Stimulated activated CD4-positive, alpha-beta T cell treated with anti-CD3 and anti-CD28 coated beads, TNF-alpha, amount 100 ng/mL, for 4 hours (primary cell): Measurements from ENCODE around the gene MANBA.
A peak's percentile ranks its signal among the peaks of the same experiment; 100 is the strongest.

ENCODE experiments used
- DNase-seq, 3 experiments: peaks; one replicate each; pipeline ENCODE4 v3.0.0-alpha.2; 2020; ENCODE audit warnings: low read depth in 3 of 3

Gene MANBA

DNA sequence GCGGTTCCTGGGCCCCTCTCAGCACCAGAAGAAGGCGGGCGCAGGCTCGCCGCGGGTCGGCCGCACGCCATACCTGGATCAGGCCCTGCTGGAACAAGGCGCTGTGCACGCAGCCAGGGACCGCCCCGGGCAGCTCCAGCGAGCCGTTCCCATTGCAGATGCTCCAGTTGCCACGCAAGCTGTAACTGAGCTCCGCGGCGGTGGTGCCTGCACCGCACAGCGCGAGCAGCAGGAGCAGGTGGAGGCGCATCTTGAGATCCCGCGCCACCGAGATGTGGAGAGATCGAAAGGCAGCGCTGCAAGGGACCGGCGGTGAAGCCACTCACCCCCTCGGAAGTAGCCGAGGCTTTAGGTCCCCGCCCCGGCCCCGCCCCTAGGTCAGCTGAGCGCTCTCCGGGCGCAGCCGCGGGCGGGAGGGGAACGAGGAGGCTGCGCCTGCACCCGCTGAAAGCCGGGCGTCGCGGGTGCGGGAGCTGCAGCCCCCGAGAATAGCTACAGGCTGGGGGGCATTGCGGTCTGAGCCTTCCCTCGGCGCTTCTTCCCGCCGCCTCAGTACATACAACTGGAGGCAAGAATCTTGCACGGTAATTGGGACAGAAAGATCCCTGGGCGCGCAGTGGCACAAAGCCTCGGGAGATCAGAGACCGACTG, at the start of gene MANBA:
Gene MANBA (minus strand): TSS at position 324 of the 651 bp plus-strand sequence. CDS start 74 bp downstream, at position 250.
- DNase-seq = peak; percentile 60 to 68 (median 65)

DNA sequence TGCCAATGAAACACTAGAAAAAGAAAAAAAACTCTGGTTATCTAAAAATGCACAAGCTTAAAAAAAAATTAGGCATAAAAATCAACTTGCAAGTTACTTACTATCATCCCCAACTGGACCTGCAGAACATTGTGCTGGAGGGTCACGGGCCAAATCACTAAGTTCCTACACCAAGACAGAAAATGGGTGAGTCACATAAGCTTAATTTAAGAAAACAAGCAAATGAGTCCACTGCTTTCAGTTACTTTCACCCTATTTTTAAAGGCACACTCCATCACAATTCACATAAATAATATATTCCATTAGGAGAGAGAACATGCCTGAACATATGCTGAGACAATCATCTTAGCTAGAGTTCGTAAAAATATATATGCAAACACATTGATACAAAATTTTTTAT, 48.9 kb upstream of the MANBA start:
- DNase-seq = no peak

DNA sequence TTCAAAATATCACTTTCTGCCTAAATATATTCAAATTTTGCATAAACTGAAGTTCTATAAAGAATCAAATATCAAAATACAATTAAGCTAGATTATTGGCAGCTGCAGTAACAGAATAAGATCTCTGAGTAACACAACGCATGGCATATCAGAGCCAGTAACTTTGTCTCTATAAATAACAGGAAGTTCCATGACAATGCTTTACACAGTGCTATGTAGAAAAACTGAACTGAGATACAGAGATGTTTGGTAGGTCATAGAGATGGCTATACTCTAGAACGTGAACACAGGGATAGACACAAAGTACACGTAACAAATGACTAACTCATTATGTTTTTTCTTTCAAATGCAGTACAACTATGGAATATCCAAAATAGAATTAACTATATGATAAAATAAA, 48.4 kb upstream of the MANBA start:
- DNase-seq = no peak

DNA sequence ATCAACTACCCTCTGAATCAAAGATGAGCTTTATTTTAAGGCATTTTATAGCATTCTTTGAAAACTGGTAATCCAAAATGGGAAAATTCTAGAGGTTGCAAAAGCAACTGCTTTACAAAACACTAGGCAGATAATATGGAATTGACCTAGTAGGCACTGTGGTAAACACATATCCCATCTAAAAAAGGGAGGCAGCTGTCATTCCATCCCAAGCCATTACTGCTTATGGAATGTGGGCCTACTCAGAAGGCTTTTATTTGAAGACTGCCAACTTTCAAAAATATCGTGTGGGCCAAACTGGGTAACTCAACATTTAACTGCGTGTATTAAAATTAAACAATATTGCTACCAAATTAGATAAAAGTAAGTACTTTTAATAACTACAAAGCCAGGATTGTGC, 47.2 kb upstream of the MANBA start:
- no peak for DNase-seq

DNA sequence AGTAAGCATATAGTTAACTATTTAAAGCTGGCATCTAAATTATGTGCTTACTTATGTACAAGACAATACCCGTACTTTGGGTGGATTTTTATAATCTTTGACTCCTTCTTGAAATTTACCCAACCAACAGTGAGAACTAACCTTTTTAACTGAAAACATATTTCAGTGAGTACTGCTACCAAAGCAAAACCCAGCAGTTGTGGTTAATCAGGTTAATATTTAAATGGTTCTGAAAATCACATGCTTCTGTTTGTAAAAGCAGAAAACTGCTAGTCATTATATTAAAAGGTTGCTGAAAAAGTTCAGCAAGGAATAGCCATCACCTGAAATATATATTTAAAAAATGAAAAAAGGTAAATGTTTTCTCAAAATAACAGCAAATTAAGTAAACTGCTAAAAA, 46.6 kb upstream of the MANBA start:
- DNase-seq = no peak

DNA sequence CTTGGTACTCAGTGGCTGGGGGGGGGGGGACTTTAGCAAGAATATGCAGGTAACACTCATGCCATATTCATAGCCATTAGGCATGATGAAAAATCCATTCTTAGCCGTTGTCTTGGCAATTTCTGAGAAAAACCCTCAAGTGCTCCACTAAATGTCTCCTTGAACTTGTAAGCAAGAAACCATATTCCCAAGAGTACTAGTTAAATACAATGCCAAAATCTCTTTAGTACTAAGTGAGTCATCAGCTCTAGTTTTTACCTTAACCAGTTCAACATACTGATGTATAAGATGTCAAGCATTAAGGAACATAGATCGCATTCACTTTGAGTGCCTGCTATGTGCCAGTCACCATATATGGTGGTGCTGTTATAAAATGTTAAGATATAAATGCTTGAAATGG, 39.0 kb upstream of the MANBA start:
- no peak for DNase-seq

DNA sequence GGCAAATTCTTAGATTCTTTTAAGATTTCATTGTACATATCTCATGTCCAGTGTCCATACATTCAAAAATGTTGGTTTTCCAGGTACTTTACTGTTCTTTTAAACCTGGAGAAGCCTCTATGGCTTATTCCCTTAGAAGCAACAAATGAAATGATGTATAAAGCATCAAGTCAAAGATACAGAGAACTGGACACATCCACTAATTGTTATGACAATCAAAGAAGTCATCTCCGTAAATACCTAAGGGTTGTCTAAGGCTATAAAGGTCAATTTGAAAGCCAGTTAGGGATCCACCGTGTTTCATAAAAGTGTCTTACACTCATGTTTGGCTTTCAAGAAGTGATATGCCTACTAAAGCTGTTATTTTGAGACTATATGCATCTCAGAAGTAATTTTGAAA, 34.2 kb upstream of the MANBA start:
- DNase-seq = no peak

DNA sequence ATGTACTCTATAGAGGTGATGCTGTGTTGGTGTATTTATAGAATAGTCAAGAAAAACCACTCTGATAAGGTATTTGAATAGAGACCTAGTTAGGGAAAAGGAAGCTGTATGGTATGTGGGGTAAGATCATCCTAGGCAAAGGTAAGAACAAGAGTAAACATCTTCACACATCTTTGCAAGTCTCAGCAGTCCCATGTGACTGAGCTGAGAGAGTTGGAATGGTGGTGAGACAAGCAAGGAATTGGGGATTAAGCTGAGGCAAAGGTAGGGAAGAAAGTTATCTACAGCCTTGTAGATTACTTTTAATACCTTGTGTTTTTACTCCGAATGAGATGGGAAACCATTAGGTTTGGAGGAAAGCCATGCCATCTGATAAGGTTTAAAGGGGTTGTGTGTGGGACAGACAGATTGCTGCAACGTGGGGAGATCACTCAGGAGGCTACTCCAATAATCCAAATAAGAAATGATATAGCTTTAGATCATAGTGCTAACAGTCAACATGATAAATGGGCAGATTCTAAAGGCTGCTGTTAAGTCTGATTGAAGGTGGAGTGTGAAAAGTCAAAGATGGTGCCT, 31.7 kb upstream of the MANBA start:
- DNase-seq = no peak

DNA sequence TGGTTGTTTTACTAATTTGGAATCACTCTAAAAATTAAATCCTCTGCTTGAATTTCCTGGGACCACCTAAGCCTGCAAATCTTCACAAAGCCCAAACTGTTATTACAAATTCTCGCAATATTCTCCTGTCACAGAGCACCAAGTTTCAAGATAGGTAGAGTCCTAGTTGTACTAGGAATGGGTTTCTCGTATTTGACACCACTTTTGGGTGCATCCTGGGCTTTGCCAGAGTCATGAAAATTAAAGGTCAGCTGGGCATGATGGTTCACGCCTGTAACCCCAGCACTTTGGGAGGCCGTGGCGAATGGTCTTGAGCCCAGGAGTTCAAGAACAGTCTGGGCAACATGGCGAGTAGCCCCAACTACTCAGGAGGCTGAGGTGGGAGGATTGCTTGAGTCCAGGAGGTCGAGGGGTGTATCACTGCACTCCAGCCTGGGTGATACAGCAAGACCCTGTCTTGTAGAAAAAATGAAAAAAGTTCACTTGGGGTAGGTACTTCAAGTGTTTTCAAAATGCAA, 30.6 kb upstream of the MANBA start:
- no peak for DNase-seq

DNA sequence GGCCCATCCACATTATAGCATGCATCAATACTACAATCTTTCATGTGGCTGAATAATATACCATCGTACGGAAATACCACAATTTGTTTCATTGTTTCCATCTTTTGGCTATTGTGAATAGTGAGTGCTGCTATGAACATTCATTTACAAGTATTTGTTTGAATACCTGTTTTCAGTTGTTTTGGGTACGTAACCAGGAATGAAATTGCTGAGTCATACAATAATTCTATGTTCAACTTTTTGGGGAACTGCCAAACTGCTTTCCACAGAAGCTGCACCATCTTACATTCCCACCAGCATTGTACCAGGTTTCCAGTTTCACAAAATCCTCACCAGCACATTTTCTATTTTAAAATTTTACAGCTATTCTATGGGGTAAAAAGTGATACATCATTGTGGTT, 28.5 kb upstream of the MANBA start:
- DNase-seq = no peak

DNA sequence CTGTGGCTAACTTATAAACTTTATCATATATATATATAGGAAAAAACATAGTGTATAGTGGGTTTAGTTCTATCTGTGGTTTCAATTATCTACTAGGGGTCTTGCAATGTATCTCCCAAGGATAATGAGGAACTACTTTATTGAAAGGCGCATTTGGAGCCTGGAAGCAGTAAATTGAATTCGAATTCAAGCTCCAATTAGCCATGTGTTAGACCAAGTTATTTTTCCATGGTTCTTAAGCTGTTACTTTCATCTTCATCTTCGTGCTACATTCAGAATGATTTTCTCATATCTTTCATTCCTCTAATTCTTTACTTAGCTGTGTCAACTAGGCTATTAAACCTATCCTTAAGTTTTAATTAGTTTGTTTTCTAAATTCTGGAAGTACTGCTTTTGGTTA, 27.2 kb upstream of the MANBA start:
- DNase-seq = no peak

DNA sequence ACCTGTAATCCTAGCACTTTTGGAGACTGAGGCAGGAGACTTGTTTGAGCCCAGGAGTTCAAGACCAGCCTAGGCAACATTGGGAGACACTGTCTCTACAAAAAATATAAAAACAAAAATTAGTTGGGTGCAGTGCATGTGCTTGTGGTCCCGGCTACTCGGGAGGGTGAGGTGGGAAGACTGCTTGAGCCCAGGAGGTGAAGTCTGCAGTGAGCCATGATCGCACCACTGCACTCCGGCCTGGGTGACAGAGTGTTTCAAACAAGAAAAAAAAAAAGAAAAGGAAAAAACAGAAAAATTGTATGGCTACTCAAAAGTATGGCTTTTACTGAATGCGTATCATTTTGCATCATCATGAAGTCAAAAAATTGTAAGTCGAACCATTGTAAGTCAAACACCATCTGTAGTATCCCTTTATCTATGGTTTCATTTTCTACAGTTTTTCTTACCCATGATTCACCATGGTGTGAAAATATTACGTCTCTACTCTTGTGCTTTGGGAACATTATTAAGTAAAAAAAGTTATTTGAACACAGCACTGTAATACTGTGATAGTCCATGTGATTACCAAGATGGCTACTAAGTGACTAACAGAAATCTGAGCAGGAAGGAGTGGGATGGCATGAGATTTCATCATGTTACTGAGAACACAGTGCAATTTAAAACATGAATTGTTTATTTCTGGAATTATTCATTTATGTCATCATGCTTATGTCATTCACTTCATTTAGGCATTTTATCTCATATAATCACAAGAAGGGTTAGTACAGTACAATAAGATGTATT, 26.5 kb upstream of the MANBA start:
- DNase-seq = no peak

DNA sequence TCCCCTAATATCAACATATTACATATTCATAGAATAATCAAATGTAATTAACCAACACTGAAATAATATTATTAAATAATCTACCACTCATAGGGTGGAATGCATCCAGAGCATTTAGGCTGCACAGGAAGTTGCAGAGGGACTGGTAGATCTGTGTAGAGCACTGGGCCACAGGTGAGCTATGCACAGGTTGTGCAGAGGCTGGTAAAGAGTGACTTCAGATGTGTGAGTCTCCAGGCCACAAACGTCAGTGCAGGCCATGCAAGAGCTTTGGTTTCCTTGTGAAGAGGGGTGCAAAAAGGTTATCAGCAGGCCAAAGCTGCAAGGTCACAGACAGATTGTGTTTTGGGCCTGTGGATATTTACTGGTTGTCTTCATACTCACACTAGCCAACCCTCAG, 25.5 kb upstream of the MANBA start:
- no peak for DNase-seq

DNA sequence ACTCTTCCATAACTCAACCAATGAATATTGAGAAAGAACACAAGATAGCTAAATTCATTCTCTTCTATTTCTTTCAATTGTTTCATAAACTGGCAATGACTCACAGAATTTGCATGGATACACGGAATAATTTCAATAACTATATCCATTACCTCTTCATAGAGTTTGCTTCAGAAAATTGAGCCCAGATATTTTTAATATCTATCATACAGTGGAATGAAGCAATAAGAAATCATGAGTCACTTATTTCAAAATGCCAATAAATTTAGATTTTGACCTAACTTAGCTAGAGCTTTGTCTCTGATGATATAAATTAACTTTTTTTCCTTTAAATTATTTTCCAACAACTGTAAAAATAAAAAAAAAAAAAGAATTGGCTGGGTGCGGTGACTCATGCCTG, 22.2 kb upstream of the MANBA start:
- DNase-seq = no peak

DNA sequence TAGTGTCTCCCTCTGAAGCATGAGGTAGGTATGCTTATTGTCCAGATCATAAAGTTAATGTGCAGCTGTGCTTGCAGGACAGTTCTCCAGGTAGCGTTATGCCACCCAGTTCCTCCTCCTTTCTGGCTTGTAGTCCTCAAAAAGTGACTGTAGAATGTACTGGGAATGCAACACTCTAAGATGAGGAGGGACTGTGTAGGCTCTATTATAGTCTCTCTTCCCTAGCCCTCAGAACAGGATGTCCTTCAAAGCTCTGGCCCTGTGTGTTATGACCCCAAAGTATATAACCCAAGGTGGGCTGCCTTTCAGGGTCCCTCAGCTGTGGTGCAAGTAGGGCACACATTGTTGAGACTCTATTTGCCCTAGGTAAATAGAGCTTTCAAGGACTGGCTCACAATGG, 20.8 kb upstream of the MANBA start:
- DNase-seq = no peak

DNA sequence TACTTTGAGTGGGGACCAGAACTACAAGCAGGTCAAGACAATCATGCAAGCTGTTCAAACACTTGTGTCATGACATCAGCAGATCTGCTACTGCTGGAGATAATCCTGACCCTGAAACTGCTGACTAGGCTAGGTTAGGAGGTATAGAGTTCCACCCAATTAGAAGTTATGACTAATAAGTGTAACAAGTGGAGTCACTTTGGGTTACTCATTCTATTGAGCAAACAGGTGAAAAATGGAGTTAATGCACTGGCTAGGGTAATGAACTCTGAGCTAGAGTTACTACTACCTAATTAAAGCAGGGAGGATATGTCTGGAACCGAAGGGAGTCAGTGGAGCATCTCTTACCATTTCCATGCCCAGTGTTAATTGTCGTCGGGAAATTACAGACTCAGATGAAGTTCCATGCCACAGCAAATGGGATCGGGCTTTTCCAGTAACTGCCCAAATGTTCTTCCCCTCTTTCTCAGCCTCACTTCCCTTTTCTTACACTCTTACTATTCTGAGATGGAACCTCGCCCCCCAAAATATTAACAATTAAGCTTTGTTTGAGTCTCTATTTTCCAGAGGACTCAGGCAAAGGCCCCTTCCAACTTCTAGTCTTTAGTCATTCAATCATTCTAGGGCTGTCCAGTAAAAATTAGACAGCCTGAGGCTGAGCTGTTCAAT, 19.8 kb upstream of the MANBA start:
- no peak for DNase-seq

DNA sequence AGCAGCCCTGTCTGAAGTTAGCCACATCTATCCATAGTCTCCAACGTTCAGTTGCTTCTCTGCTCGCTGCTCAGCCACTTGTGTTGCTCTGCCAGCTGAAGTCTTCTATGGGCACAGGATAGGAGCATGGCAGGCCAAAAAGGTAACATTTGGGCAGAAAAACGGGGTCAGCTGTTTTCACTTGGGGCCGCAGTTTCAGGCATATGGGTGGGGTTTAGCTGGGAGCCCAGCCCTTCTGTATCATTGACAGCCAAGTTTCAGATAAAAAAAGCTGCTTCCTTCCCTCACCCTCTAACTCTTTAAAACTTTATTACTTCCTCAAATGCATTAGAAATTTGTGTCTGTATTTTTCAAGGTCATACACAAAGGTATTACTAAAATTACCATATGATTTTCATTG, 18.4 kb upstream of the MANBA start:
- DNase-seq = no peak

DNA sequence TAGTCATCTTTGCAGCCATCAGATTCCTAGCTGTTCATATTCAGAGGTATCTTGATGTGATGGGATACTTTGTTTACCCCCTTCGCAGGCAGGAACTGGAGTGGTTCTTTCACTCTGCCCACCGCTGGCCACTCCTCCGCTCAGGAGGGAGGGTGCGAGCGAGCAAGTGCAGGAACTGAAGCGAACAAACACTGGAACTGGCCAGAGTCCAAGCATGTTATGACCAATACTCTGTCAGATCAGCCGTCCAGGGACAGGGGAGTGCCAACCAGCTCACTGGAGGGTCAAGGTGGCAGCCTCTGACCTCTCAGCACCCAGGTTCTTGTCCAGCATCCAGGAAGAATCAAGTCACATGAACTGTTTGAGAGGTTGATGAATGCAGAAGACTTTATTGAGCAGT, 18.0 kb upstream of the MANBA start:
- DNase-seq = no peak

DNA sequence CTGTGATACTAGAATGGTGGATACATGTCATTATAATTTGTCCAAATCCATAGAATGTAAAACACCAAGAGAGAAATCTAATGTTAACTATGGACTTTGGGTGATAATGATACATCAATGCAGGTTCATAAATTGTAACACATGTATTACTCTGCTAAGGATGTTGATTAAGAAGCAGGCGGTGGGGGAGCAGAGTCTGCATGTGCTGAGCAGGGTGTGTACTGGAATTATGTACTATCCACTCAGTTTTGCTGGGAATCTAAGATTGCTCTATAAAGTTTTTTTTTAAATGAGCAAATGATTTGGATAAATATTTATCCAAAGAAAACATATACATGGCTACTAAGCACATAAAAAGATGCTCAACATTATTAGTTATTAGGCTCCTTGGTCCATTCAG, 15.0 kb upstream of the MANBA start:
- no peak for DNase-seq

DNA sequence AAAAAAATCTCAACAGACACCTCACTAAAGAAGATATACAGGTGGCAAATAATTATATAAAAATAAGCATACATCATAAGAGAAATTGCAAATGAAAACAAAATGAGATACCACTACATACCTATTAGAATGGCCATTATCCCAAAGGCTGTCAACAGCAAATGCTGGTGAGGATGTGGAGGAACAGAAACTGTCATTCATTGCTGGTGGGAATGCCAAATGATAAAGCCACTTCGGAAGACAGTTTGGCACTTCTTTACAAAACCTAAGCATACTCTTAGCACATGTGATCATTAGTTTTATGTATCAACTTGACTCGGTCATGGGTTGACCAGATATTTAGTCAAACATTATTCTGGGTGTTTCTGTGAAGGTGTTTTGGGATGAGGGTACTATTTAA, 13.5 kb upstream of the MANBA start:
- no peak for DNase-seq

DNA sequence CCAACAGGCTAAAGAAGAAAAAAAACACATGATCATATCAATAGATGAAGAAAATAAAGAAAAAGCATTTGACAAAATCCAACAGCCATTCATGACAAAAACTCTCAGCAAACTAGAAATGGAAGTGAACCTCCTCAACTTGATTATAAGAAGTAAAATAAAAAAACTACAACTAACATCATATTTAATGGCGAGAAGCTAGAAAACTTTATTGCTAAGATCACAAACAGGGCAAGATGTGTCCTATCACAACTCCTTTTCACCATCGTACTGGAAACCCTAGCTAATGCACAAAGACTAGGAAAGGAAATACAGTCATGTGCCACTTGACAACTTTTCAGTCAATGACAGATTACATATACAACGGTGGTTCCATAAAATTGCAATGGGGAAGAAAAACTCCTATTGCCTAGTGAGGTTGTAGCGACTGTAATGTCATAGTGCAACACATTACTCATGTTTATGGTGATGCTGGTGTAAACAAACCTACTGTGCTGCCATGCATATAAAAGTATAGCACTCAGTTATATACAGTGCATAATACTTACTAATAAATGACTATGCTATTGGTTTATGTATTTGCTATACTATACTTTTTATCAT, 12.1 kb upstream of the MANBA start:
- no peak for DNase-seq

DNA sequence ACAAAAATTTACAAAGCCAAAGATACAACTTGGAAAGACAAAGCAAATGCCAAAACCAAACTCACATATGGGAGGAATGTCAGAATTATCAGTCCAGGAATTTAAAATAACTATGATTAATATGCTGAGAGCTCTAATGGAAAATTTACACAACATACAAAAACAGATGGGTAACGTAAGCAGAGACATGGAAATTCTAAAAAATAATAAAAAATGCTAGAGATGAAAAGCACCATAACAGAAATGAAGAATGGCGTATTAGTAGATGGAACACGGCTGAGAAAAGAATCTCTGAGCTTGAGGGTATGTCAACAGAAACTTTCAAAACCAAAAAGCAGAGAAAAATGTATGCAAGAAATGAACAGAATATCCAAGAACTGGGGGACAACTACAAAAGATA, 4.1 kb upstream of the MANBA start:
- no peak for DNase-seq
